ENCODE data around the gene CEP63. TPM values are rescaled to one million over a fixed set of nuclear protein-coding genes. Genes with fewer than 3 reads are reported as not detected.

The CEP63 gene
- total and polyA plus RNA-seq, 2 experiments from 2014 or later: 15.1 to 53.9 TPM

DNA sequence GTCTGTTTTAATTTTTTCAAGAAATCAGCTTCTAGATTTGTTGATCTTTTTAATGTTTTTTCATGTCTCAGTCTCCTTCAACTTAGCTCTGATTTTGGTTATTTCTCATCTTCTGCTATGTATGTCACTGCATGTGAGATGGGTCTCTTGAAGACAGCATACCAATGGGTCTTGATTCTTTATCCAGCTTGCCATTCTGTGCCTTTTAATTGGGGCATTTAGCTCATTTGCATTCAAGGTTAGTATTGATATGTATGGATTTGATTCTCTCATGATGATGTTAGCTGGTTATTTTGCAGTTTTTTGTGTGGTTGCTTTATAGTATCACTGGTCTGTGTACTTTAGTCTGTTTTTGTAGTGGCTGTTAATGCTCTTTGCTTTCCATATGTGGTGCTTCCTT lies 39.4 kb downstream of the CEP63 start (continued):
- TF ChIP-seq, protein P1, sequence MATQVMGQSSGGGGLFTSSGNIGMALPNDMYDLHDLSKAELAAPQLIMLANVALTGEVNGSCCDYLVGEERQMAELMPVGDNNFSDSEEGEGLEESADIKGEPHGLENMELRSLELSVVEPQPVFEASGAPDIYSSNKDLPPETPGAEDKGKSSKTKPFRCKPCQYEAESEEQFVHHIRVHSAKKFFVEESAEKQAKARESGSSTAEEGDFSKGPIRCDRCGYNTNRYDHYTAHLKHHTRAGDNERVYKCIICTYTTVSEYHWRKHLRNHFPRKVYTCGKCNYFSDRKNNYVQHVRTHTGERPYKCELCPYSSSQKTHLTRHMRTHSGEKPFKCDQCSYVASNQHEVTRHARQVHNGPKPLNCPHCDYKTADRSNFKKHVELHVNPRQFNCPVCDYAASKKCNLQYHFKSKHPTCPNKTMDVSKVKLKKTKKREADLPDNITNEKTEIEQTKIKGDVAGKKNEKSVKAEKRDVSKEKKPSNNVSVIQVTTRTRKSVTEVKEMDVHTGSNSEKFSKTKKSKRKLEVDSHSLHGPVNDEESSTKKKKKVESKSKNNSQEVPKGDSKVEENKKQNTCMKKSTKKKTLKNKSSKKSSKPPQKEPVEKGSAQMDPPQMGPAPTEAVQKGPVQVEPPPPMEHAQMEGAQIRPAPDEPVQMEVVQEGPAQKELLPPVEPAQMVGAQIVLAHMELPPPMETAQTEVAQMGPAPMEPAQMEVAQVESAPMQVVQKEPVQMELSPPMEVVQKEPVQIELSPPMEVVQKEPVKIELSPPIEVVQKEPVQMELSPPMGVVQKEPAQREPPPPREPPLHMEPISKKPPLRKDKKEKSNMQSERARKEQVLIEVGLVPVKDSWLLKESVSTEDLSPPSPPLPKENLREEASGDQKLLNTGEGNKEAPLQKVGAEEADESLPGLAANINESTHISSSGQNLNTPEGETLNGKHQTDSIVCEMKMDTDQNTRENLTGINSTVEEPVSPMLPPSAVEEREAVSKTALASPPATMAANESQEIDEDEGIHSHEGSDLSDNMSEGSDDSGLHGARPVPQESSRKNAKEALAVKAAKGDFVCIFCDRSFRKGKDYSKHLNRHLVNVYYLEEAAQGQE (IDR thresholded peaks at IDR 0.05; ENCODE audit: unreplicated experiment): no peak
- TF ChIP-seq POLR2AphosphoS5 (IDR thresholded peaks at IDR 0.05; ENCODE audit: low read depth): no peak
- TF ChIP-seq ZNF114 (CRISPR knock-in tag; IDR thresholded peaks at IDR 0.05): no peak

DNA sequence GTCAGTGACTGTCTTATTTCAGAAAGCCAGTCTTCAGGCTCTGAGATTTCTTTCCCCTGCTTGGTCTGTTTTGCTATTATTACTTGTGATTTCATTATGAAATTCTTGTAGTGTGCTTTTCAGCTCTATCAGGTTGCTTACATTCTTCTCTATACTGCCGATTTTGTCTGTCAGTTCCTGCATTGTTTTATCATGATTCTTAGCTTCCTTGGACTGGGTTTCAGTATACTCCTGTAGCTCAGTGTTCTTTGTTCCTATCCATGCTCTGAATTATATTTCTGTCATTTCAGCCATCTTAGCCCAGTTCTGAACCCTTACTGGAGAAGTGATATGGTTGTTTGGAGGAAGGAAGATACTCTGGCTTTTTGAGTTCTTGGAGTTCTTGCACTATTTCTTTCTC lies 40.5 kb downstream of the CEP63 start:
- peaks cover 39% of the 10 kb centered on the region for H3K9me3 Mint-ChIP-seq
- peaks cover 48% of the 10 kb centered on the region for H3K36me3 Mint-ChIP-seq (ENCODE audit: low read depth)
- H3K4me1 ChIP-seq (ENCODE audit: insufficient read depth): no peaks in the 10 kb centered on the region
- H2AFZ ChIP-seq: no peak overlapping the region
- H3K4me3 Mint-ChIP-seq: no peak overlapping the region
- peaks cover 30% of the 10 kb centered on the region for H3K79me2 ChIP-seq (replicated peaks; ENCODE audit: insufficient read depth)
- H3K27me3 ChIP-seq (ENCODE audit: insufficient read depth): no peaks in the 10 kb centered on the region
- H3K27ac ChIP-seq (ENCODE audit: low read depth): no peak overlapping the region
- ATAC-seq (no peak), DNase-seq (ENCODE audit: low spot score) (no peak)
- H3F3A ChIP-seq (replicated peaks; ENCODE audit: low read depth): no peaks in the 10 kb centered on the region
- no peak overlapping the region for H3K4me3 ChIP-seq
- H3K27ac Mint-ChIP-seq: no peak overlapping the region
- no peaks in the 10 kb centered on the region for H4K20me1 ChIP-seq (replicated peaks; ENCODE audit: insufficient read depth)
- peaks cover 4% of the 10 kb centered on the region; the same call in 1 of the 2 replicates for H3K36me3 ChIP-seq (ENCODE audit: insufficient read depth)
- H3K4me1 Mint-ChIP-seq: peaks cover 6% of the 10 kb centered on the region; the same call in 2 of the 3 replicates
- no peak overlapping the region for H3K4me2 ChIP-seq
- no peaks in the 10 kb centered on the region for H3K27me3 Mint-ChIP-seq (ENCODE audit: insufficient read depth, low read depth, poor library complexity)
- TF ChIP-seq, protein P2, sequence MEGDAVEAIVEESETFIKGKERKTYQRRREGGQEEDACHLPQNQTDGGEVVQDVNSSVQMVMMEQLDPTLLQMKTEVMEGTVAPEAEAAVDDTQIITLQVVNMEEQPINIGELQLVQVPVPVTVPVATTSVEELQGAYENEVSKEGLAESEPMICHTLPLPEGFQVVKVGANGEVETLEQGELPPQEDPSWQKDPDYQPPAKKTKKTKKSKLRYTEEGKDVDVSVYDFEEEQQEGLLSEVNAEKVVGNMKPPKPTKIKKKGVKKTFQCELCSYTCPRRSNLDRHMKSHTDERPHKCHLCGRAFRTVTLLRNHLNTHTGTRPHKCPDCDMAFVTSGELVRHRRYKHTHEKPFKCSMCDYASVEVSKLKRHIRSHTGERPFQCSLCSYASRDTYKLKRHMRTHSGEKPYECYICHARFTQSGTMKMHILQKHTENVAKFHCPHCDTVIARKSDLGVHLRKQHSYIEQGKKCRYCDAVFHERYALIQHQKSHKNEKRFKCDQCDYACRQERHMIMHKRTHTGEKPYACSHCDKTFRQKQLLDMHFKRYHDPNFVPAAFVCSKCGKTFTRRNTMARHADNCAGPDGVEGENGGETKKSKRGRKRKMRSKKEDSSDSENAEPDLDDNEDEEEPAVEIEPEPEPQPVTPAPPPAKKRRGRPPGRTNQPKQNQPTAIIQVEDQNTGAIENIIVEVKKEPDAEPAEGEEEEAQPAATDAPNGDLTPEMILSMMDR (conservative IDR thresholded peaks at IDR 0.05; ENCODE audit: low read depth in 2 of 2): no peak
- TF ChIP-seq, protein P1 (IDR thresholded peaks at IDR 0.05; ENCODE audit: unreplicated experiment): no peak
- no peak for TF ChIP-seq STAT1 (IDR thresholded peaks at IDR 0.05; ENCODE audit: unreplicated experiment)
- no peak for TF ChIP-seq EZH2 (IDR thresholded peaks at IDR 0.05; ENCODE audit: low read depth, unreplicated experiment)
- no peak for TF ChIP-seq CREB1 (CRISPR knock-in tag; IDR thresholded peaks at IDR 0.05; ENCODE audit: low read depth)
- TF ChIP-seq POLR2AphosphoS5 (IDR thresholded peaks at IDR 0.05; ENCODE audit: low read depth): no peak
- no peak for TF ChIP-seq ZNF331 (CRISPR knock-in tag; IDR thresholded peaks at IDR 0.05; ENCODE audit: low read depth)
- TF ChIP-seq JUNB (IDR thresholded peaks at IDR 0.05; ENCODE audit: unreplicated experiment): no peak
- no peaks in the 10 kb centered on the region for H3K9me2 ChIP-seq (ENCODE audit: insufficient read depth)
